Urinary bladder (tissue), 4 donors: ENCODE results near the gene CENPU. TPM values are rescaled to one million over a fixed set of nuclear protein-coding genes. Genes with fewer than 3 reads are reported as not detected.

ENCODE experiments used
- DNase-seq: peaks from one replicate; pipeline ENCODE4 v3.0.0-alpha.2; 2015; ENCODE audit errors: extremely low spot score
- H3K27ac ChIP-seq: one replicate; pipeline ENCODE4 v1.5.1; 2013; ENCODE audit warnings: low read depth, mild to moderate bottlenecking, moderate library complexity
- H3K36me3 ChIP-seq: one replicate; pipeline ENCODE4 v1.6.1; 2013; ENCODE audit warnings: mild to moderate bottlenecking, moderate library complexity; ENCODE audit not compliant: insufficient read depth
- H3K4me1 ChIP-seq: one replicate; pipeline ENCODE4 v1.6.1; 2013; ENCODE audit warnings: mild to moderate bottlenecking, moderate library complexity; ENCODE audit not compliant: insufficient read depth
- H3K4me3 ChIP-seq: one replicate; pipeline ENCODE4 v1.5.1; 2013; ENCODE audit warnings: low read depth, low read length
- WGBS: extraction: QIAGEN DNeasy Blood & Tissue Kit; methylation state at CpG from one replicate; pipeline ENCODE4 v1.1.7; 2013; 5-methylcytosine and 5-hydroxymethylcytosine counted together
- polyA plus RNA-seq: library from polyadenylated mRNA; stranded (reverse); fragments of 200-250 nt; gene quantifications from one replicate; pipeline ENCODE4 v1.2.3, GENCODE V29; 2013
- total RNA-seq: library from RNA; depleted of rRNA; stranded (reverse); fragments of >200 nt; gene quantifications from one replicate; pipeline ENCODE4 v1.2.3, GENCODE V29; 2014
- donor health status: healthy with polysubstance abuse.
- donor health status: healthy.

Gene CENPU
- total and polyA plus RNA-seq, 2 donors: 1.5 to 24.8 TPM

DNA sequence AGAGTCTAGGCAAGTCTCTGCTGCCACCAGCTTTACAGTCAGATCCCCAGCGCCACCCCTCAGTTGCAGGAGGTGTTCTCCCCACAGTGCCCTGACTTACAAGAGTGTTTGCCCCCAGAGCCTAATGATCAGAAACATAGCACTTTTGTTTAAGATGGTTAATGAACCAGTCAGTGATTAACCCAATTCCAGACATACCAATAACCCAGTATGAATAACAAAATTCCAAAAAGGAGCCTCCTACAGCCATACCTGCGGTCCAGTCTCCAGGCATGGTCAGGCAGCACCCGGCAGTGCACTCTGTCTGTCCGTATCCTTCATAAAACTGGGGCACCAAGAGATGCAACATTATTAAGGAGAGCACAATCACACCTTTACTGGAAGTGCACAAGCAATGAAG, 30.7 kb upstream of the CENPU start:
- WGBS: 97% methylated on average over 4 of the region's 4 CpGs
- H3K27ac ChIP-seq: no peak overlapping the region
- H3K36me3 ChIP-seq: peaks cover 2% of the 10 kb centered on the region
- H3K4me3 ChIP-seq: no peak overlapping the region
- no peak for DNase-seq
- no peaks in the 10 kb centered on the region for H3K4me1 ChIP-seq

- H3K27ac ChIP-seq: no peak overlapping the region
- peaks cover 2% of the 10 kb centered on the region for H3K36me3 ChIP-seq
- no peak overlapping the region for H3K4me3 ChIP-seq
- H3K4me1 ChIP-seq: no peaks in the 10 kb centered on the region
- peak; percentile 64 for DNase-seq
- WGBS: 65% methylated on average over 14 of the region's 14 CpGs
These were observed 29.4 kb upstream of the CENPU start for GRCh38 chr4:184763150-184763780.

GRCh38 chr4:184762100-184762499, 28.2 kb upstream of the CENPU start:
- Histone ChIP-seq H3K4me3 (no peak overlapping the region), H3K36me3 (peaks cover 2% of the 10 kb centered on the region), H3K27ac (no peak overlapping the region), H3K4me1 (no peaks in the 10 kb centered on the region)
- DNase-seq: no peak
- WGBS: 86% methylated on average over 5 of the region's 5 CpGs

GRCh38 chr4:184760681-184761080, 26.8 kb upstream of the CENPU start:
- peaks cover 2% of the 10 kb centered on the region for H3K36me3 ChIP-seq
- WGBS: 92% methylated on average over 5 of the region's 5 CpGs
- DNase-seq: no peak
- H3K4me1 ChIP-seq: no peaks in the 10 kb centered on the region
- no peak overlapping the region for H3K4me3 ChIP-seq
- H3K27ac ChIP-seq: no peak overlapping the region

DNA sequence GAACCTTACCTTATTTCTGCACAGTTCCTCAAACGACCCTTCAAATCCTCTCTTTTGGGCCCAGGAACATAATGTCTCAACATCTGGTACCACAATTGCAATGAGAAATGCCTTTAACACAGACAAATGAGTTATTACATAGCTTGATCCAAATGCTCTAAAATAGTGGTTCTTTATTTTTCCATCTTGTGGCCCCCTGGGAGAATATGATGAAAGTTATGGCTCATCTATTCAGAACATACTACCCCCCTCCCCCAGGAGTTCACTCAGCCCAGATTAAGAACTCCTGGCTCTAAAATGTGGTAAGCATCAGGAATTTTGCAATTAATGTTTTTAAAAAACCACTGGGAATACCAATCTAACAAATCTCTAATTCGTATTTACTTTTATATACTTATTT, 23.9 kb upstream of the CENPU start:
- no peak for DNase-seq
- Histone ChIP-seq H3K27ac (no peak overlapping the region), H3K36me3 (peaks cover 2% of the 10 kb centered on the region), H3K4me1 (no peaks in the 10 kb centered on the region), H3K4me3 (no peak overlapping the region)
- 54% methylated on average over 2 of the region's 2 CpGs for WGBS

- Histone ChIP-seq H3K4me3 (no peak overlapping the region), H3K27ac (no peak overlapping the region), H3K4me1 (no peaks in the 10 kb centered on the region), H3K36me3 (peaks cover 2% of the 10 kb centered on the region)
- WGBS: 77% methylated on average over 6 of the region's 6 CpGs
- no peak for DNase-seq
These were observed 22.5 kb upstream of the CENPU start for GRCh38 chr4:184756399-184756798.

- WGBS: 90% methylated on average over 6 of the region's 6 CpGs
- no peak for DNase-seq
- H3K36me3 ChIP-seq: peaks cover 2% of the 10 kb centered on the region
- no peak overlapping the region for H3K27ac ChIP-seq
- no peak overlapping the region for H3K4me3 ChIP-seq
- no peaks in the 10 kb centered on the region for H3K4me1 ChIP-seq
These were observed 21.4 kb upstream of the CENPU start for GRCh38 chr4:184755278-184755677.

- H3K4me1 ChIP-seq: no peaks in the 10 kb centered on the region
- H3K36me3 ChIP-seq: no peaks in the 10 kb centered on the region
- WGBS: 81% methylated on average over 9 of the region's 9 CpGs
- DNase-seq: no peak
- H3K27ac ChIP-seq: no peak overlapping the region
- no peak overlapping the region for H3K4me3 ChIP-seq
These were observed 18.8 kb upstream of the CENPU start for GRCh38 chr4:184752496-184753275.

- Histone ChIP-seq H3K36me3 (no peaks in the 10 kb centered on the region), H3K4me3 (no peak overlapping the region), H3K4me1 (no peaks in the 10 kb centered on the region), H3K27ac (no peak overlapping the region)
- WGBS: 62% methylated on average over 6 of the region's 6 CpGs
- no peak for DNase-seq
These were observed 17.7 kb upstream of the CENPU start for GRCh38 chr4:184751585-184751956.

- WGBS: 60% methylated on average over 8 of the region's 8 CpGs
- H3K4me3 ChIP-seq: no peak overlapping the region
- no peak overlapping the region for H3K27ac ChIP-seq
- H3K4me1 ChIP-seq: no peaks in the 10 kb centered on the region
- no peak for DNase-seq
- no peaks in the 10 kb centered on the region for H3K36me3 ChIP-seq
These were observed 17.2 kb upstream of the CENPU start for GRCh38 chr4:184750926-184751584.

DNA sequence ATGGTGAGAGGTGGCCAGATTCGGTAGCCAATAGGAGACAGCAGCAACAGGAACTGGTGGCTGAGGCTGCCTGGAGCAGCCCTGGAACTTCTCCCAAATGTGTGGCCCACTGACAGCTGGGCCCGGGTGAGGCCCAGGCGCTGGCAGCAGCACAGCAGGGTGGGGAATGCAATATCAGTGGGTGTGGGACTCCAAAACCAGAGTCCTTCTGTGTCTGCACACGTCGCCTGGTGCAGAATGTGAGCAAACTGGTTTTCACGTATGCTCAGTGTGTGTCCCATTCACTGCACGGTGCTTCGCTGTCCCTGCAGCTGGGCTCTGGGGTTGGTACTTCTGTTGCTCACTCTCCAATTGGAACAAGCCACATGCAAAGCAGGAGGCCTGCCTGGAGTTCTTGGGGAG, 14.4 kb upstream of the CENPU start:
- 72% methylated on average over 8 of the region's 8 CpGs for WGBS
- Histone ChIP-seq H3K4me3 (no peak overlapping the region), H3K27ac (peak overlapping the region; percentile 82), H3K36me3 (no peaks in the 10 kb centered on the region), H3K4me1 (no peaks in the 10 kb centered on the region)
- DNase-seq: peak; percentile 56

DNA sequence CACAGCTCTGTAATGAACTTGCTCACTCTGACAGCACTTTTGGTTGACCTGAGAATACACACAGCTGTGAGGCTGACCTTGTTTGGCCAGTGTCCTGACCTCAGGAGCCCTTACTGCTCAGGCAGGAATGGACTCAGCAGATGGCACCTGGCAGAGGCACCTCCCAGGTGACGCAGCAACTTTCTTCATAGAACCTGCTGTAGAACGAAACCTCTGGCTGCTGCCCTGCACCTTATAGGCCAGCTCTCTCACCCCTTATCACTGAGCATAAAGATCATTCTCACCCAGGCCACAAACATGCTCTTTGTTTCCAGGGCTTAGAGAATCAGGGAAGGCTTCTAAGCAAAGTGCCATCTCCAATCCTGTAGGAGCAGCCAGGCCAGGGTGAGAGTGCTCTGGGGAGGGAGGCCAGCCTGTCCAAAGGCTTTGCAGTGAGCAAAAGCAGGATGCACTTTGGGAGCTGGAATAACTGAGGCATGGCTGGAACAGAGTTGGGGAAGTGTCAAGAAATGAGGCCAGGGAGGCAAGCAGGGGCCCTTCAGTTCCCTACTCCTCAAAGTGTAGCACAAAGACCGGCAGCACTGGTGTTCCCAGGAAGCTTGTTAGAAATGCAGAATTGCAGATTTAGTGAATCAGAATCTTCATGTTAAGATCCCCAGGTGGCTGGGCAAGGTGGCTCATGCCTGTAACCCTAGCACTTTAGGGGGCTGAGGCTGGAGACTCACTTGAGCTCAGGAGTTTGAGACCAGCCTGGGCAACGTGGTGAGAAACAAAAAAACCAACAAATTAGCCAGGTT, 13.3 kb upstream of the CENPU start:
- 84% methylated on average over 4 of the region's 4 CpGs for WGBS
- peak overlapping the region; percentile 40 for H3K27ac ChIP-seq
- no peak overlapping the region for H3K4me3 ChIP-seq
- no peaks in the 10 kb centered on the region for H3K4me1 ChIP-seq
- no peak for DNase-seq
- H3K36me3 ChIP-seq: no peaks in the 10 kb centered on the region
